Esophagus squamous epithelium (tissue), 5 donors: Measurements from ENCODE around the gene ANO4. TPM values are rescaled to one million over a fixed set of nuclear protein-coding genes. Genes with fewer than 3 reads are reported as not detected.

Source experiments
- DNase-seq: peaks from one replicate; lab custom pipeline; 2025; lab: John Stamatoyannopoulos, UW
- H3K27ac ChIP-seq, 4 donors: fragments of 200-600 bp; sonication (generic); one replicate each; pipeline ENCODE4 v1.5.1; 2016 to 2019; ENCODE audit warnings: mild to moderate bottlenecking in 1 of 4
- H3K27me3 ChIP-seq, 4 donors: fragments of 200-600 bp; sonication (generic); 1 replicate in 3 of 4; 2 replicates in 1 of 4; pipeline versions ENCODE4 v1.5.1 to v1.6.0; 2017 to 2021; ENCODE audit warnings: antibody characterized with exemption in 1 of 4
- H3K36me3 ChIP-seq, 3 donors: fragments of 200-600 bp; sonication (generic); one replicate each; pipeline ENCODE4 v1.5.1; 2016 to 2019
- H3K4me1 ChIP-seq, 3 donors: fragments of 200-600 bp; sonication (generic); one replicate each; pipeline ENCODE4 v1.5.1; 2017 to 2019
- H3K4me3 ChIP-seq, 4 donors: fragments of 200-600 bp; sonication (generic); 1 replicate in 3 of 4; 2 replicates in 1 of 4; pipeline ENCODE4 v1.5.1; 2016 to 2019; ENCODE audit warnings: mild to moderate bottlenecking in 2 of 4, moderate library complexity in 1 of 4
- H3K9me3 ChIP-seq, 3 donors: fragments of 200-600 bp; sonication (generic); one replicate each; pipeline ENCODE4 v1.5.1; 2016 to 2019
- POLR2A ChIP-seq, 4 donors: fragments of 450-650 bp; IDR thresholded peaks; one replicate each; pipeline ENCODE4 v1.6.1; 2017; ENCODE audit warnings: antibody characterized with exemption in 4 of 4, mild to moderate bottlenecking in 4 of 4, moderate library complexity in 3 of 4
- WGBS, 2 donors: methylation state at CpG; one replicate each; pipeline ENCODE4 v1.1.5; 2018; 5-methylcytosine and 5-hydroxymethylcytosine counted together
- intact Hi-C: fragments of 100-400 bp; cut with DNase I; formaldehyde crosslinking; loops from one replicate; pipeline ENCODE4 v1.15.0; 2022
- total RNA-seq, 4 donors: library from RNA; depleted of rRNA; stranded (reverse); fragments of >200 nt; gene quantifications; one replicate each; pipeline ENCODE4 v1.1.0, GENCODE V29; 2016
- TF ChIP-seq, protein P1 (sequence below), 6 experiments: fragments of 450-650 bp in 4 of 6; fragments of 200-600 bp in 2 of 6; sonication (generic) in 2 of 6; IDR thresholded peaks; one replicate each; pipeline ENCODE4 v1.5.1; 2016 to 2019; ENCODE audit warnings: antibody characterized with exemption in 6 of 6, mild to moderate bottlenecking in 4 of 6, moderate library complexity in 4 of 6
- donor health status: DM: yes; HTN: yes; CAD: no.

The ANO4 gene
- total RNA-seq, 4 donors from 2014 or later: 0.09 TPM; not detected in 3

DNA sequence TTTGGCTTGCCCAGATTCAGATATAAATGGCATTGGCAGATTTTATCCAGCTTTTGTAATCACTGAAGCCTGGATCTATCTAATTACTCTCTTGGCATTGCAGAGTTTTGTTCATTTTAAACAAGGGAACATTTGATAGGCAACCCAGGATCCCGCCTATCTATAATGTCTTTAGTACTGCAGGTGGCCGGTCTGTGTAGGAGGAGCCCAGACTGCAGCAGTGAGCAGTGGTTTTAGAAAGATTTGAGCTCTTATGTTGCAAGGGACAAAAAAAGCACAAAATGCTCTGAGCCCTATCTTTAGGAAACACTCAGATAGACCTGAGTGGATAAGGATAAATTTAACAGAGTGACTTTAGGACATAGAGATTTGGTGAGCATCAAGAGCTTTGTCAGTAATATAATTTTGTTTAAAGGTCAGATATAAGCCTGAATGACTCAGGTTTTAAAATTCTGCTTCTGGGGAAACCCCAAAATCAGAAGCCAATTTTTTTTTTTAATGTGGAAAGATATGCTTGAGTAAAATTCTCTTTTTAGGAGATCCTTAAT, 250.0 kb downstream of the ANO4 start:
- TF ChIP-seq, protein P1, sequence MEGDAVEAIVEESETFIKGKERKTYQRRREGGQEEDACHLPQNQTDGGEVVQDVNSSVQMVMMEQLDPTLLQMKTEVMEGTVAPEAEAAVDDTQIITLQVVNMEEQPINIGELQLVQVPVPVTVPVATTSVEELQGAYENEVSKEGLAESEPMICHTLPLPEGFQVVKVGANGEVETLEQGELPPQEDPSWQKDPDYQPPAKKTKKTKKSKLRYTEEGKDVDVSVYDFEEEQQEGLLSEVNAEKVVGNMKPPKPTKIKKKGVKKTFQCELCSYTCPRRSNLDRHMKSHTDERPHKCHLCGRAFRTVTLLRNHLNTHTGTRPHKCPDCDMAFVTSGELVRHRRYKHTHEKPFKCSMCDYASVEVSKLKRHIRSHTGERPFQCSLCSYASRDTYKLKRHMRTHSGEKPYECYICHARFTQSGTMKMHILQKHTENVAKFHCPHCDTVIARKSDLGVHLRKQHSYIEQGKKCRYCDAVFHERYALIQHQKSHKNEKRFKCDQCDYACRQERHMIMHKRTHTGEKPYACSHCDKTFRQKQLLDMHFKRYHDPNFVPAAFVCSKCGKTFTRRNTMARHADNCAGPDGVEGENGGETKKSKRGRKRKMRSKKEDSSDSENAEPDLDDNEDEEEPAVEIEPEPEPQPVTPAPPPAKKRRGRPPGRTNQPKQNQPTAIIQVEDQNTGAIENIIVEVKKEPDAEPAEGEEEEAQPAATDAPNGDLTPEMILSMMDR (IDR thresholded peaks at IDR 0.05): no peak
- no peak for TF ChIP-seq POLR2A (IDR thresholded peaks at IDR 0.05)
- 38 to 74% methylated on average over 2 of the region's 2 CpGs for WGBS, 2 donors
- DNase-seq: no peak

GRCh38 chr12:101045486-101046464, 251.2 kb downstream of the ANO4 start:
- Histone ChIP-seq H3K27ac (no peak overlapping the region), H3K4me1 (no peaks in the 10 kb centered on the region), H3K9me3 (no peaks in the 10 kb centered on the region), H3K4me3 (no peak overlapping the region), H3K36me3 (no peaks in the 10 kb centered on the region), H3K27me3 (no peaks in the 10 kb centered on the region)
- intact Hi-C loops: no loop called here
- TF ChIP-seq, protein P1 (IDR thresholded peaks at IDR 0.05): no peak
- TF ChIP-seq POLR2A (IDR thresholded peaks at IDR 0.05): no peak
- WGBS, 2 donors: 70 to 80% methylated on average over 4 to 6 of the region's 7 CpGs
- DNase-seq: no peak

More for the DNA sequence above, 250.0 kb downstream of the ANO4 start:
- H3K9me3 ChIP-seq: no peaks in the 10 kb centered on the region
- no peaks in the 10 kb centered on the region for H3K27me3 ChIP-seq
- no peak overlapping the region for H3K27ac ChIP-seq
- intact Hi-C loops: no loop called here
- no peaks in the 10 kb centered on the region for H3K4me1 ChIP-seq
- H3K36me3 ChIP-seq: no peaks in the 10 kb centered on the region
- no peak overlapping the region for H3K4me3 ChIP-seq

- Histone ChIP-seq H3K9me3 (no peaks in the 10 kb centered on the region), H3K4me1 (peaks cover 0 to 11% (median 7%) of the 10 kb centered on the region in 3 donors), H3K36me3 (no peaks in the 10 kb centered on the region), H3K4me3 (no peak overlapping the region), H3K27ac (no peak overlapping the region), H3K27me3 (no peaks in the 10 kb centered on the region)
- TF ChIP-seq, protein P1 (IDR thresholded peaks at IDR 0.05): no peak
- no peak for TF ChIP-seq POLR2A (IDR thresholded peaks at IDR 0.05)
- WGBS, 2 donors: 68 to 77% methylated on average over 1 of the region's 1 CpG
- intact Hi-C loops: no loop called here
- DNase-seq: no peak
Measured at GRCh38 chr12:101047652-101048051, 253.1 kb downstream of the ANO4 start.

DNA sequence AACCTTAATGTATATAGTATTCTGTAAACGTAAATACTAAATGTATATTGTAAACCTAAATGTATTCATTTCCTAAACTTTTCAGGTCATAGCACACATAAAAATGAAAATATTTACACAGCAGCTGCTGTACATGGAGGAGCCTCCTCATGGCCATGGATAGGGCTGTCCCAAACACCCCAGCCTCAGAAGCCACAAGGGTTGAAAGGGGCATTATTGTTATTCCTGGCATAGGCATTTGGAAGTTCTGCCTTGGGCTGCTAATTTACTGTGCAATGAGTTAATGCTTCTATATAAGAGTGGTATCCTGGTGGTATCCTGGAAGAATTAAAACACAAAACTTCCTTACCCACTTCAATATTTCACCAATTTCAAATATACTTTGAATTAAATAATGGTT, 256.1 kb downstream of the ANO4 start:
- H3K27me3 ChIP-seq: no peaks in the 10 kb centered on the region
- H3K4me1 ChIP-seq: peaks cover 0 to 13% (median 9%) of the 10 kb centered on the region in 3 donors
- intact Hi-C loops: no loop called here
- H3K9me3 ChIP-seq: no peaks in the 10 kb centered on the region
- 0% methylated on average over 1 of the region's 1 CpG for WGBS, 2 donors
- no peak for TF ChIP-seq POLR2A (IDR thresholded peaks at IDR 0.05)
- TF ChIP-seq, protein P1 (IDR thresholded peaks at IDR 0.05): no peak
- H3K27ac ChIP-seq: no peak overlapping the region
- H3K36me3 ChIP-seq: no peaks in the 10 kb centered on the region
- no peak for DNase-seq
- H3K4me3 ChIP-seq: no peak overlapping the region

GRCh38 chr12:101051151-101051550, 256.6 kb downstream of the ANO4 start:
- Histone ChIP-seq H3K27me3 (no peaks in the 10 kb centered on the region), H3K36me3 (no peaks in the 10 kb centered on the region), H3K9me3 (no peaks in the 10 kb centered on the region), H3K4me1 (peaks cover 0 to 13% (median 9%) of the 10 kb centered on the region in 3 donors), H3K27ac (no peak overlapping the region), H3K4me3 (no peak overlapping the region)
- TF ChIP-seq, protein P1 (IDR thresholded peaks at IDR 0.05): no peak
- no peak for TF ChIP-seq POLR2A (IDR thresholded peaks at IDR 0.05)
- intact Hi-C loops: no loop called here
- no peak for DNase-seq
